Effector memory CD8-positive, alpha-beta T cell (primary cell): Measurements from ENCODE around the gene RAB13.

Experiments
- ATAC-seq: fragments of 150-1000 bp; cut with Tn5 transposase; replicated peaks from 2 replicates; pipeline ENCODE4 v1.10.0; 2021; ENCODE audit warnings: mild to moderate bottlenecking, moderate library complexity
- DNase-seq, 3 experiments: peaks; one replicate each; pipeline ENCODE4 v3.0.0; 2021
- H3K27ac Mint-ChIP-seq, 2 donors: one replicate each; pipeline ENCODE4 v1.8.0; 2022; ENCODE audit warnings: mild to moderate bottlenecking in 2 of 2, mixed read lengths in 2 of 2, moderate library complexity in 2 of 2
- H3K27me3 Mint-ChIP-seq, 2 donors: one replicate each; pipeline ENCODE4 v1.8.0; 2022; ENCODE audit warnings: mixed read lengths in 2 of 2
- H3K36me3 Mint-ChIP-seq: one replicate; pipeline ENCODE4 v1.8.0; 2022; ENCODE audit warnings: mild to moderate bottlenecking, moderate library complexity, mixed read lengths; ENCODE audit not compliant: insufficient read depth
- H3K4me1 Mint-ChIP-seq, 2 donors: one replicate each; pipeline ENCODE4 v1.8.0; 2022; ENCODE audit warnings: low read depth in 2 of 2, mixed read lengths in 2 of 2
- H3K4me3 Mint-ChIP-seq, 2 donors: one replicate each; pipeline ENCODE4 v1.8.0; 2022; ENCODE audit warnings: mild to moderate bottlenecking in 2 of 2, mixed read lengths in 2 of 2, moderate library complexity in 2 of 2
- H3K9me3 Mint-ChIP-seq, 2 donors: one replicate each; pipeline ENCODE4 v1.8.0; 2022; ENCODE audit warnings: mixed read lengths in 2 of 2

RAB13 gene

DNA sequence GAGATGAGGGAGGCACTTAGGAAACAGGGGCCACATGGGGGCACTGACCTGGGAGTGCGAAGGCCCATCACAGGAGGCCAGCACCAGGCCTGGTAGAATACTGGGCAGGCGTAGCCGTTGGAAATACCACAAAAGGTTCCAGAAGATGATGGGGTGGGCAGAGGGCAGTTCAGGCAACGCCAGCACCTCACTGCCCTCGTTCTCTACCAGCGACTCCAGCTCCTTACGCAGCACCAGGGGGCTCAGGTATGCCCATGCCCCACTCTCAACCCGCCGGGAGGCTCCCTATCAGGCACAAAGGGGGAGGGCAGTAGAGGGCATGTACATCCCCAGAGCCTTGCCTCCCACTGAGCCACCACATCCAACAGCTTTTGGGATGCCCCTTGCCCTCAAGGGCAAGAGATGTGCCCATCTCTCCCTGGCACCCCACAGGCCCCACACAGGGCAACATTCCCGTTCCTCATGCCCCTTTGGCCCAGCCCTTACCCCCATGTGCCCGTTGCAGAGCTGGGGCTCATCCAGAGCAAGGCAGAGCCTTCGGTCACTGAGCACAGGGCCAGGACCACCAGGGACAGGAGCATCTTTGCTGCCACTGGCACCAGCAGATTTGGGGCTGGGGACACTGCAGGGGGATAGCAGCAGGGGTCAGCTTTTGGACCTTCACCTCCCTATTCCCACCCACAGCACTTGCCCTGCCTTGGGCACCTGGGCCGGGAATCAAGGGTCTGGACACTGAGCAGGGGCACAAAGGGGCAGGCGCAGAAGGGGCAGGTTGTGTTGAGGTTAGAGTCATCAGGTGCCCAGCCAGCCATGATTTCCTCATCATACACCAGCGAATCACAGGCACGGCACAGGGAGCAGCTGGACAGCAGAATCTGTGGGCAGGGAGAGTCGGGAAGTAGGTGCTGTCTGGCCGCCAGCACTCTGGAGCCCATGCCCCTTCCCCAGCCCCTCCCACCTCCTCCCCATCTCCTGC, 53.7 kb downstream of the RAB13 start:
- peak overlapping the region in 1 of 2 donors; percentile 41 for H3K27ac Mint-ChIP-seq
- no peak for DNase-seq
- H3K9me3 Mint-ChIP-seq = no peaks in the 10 kb centered on the region
- peaks cover 14 to 15% of the 10 kb centered on the region in 2 donors for H3K4me1 Mint-ChIP-seq
- H3K27me3 Mint-ChIP-seq = no peaks in the 10 kb centered on the region
- no peak overlapping the region for H3K4me3 Mint-ChIP-seq
- peaks cover 70% of the 10 kb centered on the region for H3K36me3 Mint-ChIP-seq
- no peak for ATAC-seq
